NCI-H524 treated with DMSO at 0.1 percent for 48 hours (cell line): Measurements from ENCODE around the gene GABRQ.

Source experiments
- DNase-seq: peaks from one replicate; lab custom pipeline; 2025; lab: John Stamatoyannopoulos, UW

GABRQ gene

GRCh38 chrX:152637649-152638442 lies at the start of gene GABRQ:
Gene GABRQ (plus strand): TSS chrX:152637895. CDS start chrX:152638203, 308 bp downstream.
- DNase-seq, result peak; percentile 44

- DNase-seq, result no peak
Measured at GRCh38 chrX:152588206-152588605, 49.5 kb upstream of the GABRQ start.

- peak; percentile 42 for DNase-seq
Measured at GRCh38 chrX:152600853-152601633, 36.7 kb upstream of the GABRQ start.

GRCh38 chrX:152601848-152602616 lies 35.7 kb upstream of the GABRQ start:
- DNase-seq, result no peak

- DNase-seq, result no peak
Measured at GRCh38 chrX:152614791-152615190, 22.9 kb upstream of the GABRQ start.

GRCh38 chrX:152619897-152620296 lies 17.8 kb upstream of the GABRQ start:
- no peak for DNase-seq

GRCh38 chrX:152632445-152633097 lies 5.1 kb upstream of the GABRQ start:
- no peak for DNase-seq

- no peak for DNase-seq
Measured at GRCh38 chrX:152635941-152636340, 1.8 kb upstream of the GABRQ start.

- DNase-seq, result no peak
Measured at GRCh38 chrX:152638443-152638904, 779 bp downstream of the GABRQ start.

- DNase-seq, result no peak
Measured at GRCh38 chrX:152639426-152639825, 1.7 kb downstream of the GABRQ start.

- no peak for DNase-seq
Measured at GRCh38 chrX:152640034-152640818, 2.5 kb downstream of the GABRQ start.

GRCh38 chrX:152641256-152641875 lies 3.7 kb downstream of the GABRQ start:
- peak; percentile 93 for DNase-seq

GRCh38 chrX:152641996-152642395 lies 4.3 kb downstream of the GABRQ start:
- DNase-seq, result no peak

- no peak for DNase-seq
Measured at GRCh38 chrX:152642931-152643564, 5.4 kb downstream of the GABRQ start.

GRCh38 chrX:152646961-152647360 lies 9.3 kb downstream of the GABRQ start:
- DNase-seq, result no peak

GRCh38 chrX:152647978-152648377 lies 10.3 kb downstream of the GABRQ start:
- no peak for DNase-seq

GRCh38 chrX:152652060-152652459 lies 14.4 kb downstream of the GABRQ start:
- no peak for DNase-seq

- no peak for DNase-seq
Measured at GRCh38 chrX:152652467-152652866, 14.8 kb downstream of the GABRQ start.

GRCh38 chrX:152656087-152656486 lies 18.4 kb downstream of the GABRQ start:
- no peak for DNase-seq

- DNase-seq, result no peak
Measured at GRCh38 chrX:152656890-152657289, 19.2 kb downstream of the GABRQ start.
